Body of pancreas (tissue), 4 donors: ENCODE measurements around the gene TEX29.

Experiments
- CTCF ChIP-seq, 7 experiments: fragments of 450-650 bp in 4 of 7; fragments of 200-600 bp in 3 of 7; sonication (generic) in 3 of 7; IDR thresholded peaks; one replicate each; pipeline ENCODE4 v1.5.1; 2016 to 2019; ENCODE audit warnings: antibody characterized with exemption in 7 of 7
- POLR2A ChIP-seq, 3 donors: fragments of 450-650 bp; IDR thresholded peaks; one replicate each; pipeline ENCODE4 v1.6.1; 2016; ENCODE audit warnings: antibody characterized with exemption in 3 of 3, mild to moderate bottlenecking in 2 of 3

DNA sequence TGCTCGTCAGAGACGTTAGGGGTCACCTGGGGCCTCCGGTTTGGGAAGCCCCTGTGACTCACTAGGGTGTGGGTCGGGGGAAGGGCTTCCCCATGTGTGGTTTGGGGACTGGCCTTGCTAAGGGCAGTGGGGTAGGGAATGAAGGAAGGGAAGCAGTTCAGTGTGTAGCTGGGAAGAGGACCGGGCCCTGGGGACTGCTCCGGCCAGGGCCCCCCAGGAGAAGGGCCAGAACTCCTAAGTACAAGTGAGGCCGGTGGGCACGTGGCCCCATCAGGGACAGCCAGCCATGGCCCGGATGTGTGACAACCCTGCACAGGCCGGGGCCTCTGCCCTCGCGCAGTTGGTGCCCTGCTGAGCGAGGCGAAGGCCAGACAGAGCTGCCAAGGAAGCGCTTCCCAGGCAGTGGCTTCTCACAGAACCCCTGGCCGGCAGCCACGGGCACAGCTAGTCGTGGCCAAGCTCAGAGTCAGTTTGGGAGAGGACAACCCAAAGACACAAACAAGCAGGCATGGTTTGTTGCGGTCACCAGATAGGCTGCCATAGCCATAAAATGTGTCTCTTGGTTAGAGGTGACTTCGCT lies 25.7 kb downstream of the TEX29 start:
- TF ChIP-seq CTCF (IDR thresholded peaks at IDR 0.05) (no peak), POLR2A (IDR thresholded peaks at IDR 0.05) (no peak)
